ENCODE data around the gene CR2.

CR2 gene

DNA sequence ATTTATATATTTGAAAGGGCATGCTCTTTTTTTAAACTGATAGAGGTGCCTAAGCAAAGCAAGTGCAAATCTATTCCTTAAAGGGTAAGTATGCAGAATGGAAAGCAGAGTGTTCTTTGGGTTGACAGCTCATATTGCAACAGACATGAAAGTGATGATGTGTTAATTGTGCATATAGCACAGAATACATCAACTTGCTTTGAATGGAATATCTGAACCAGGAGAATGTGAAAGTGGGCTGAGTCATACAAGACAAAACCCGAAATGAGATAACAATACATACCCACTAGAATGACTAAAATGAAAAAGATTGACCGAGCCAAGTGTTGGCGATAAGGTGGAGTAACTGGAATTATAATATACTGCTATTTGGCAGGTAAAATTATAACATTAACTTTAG is 46.2 kb downstream of the CR2 start:
- peaks cover 74% of the 10 kb centered on the region for H3K27me3 ChIP-seq (ENCODE audit: insufficient read depth, poor library complexity, severe bottlenecking)
- no peak for ATAC-seq (ENCODE audit: low read depth)
- DNase-seq (ENCODE audit: low spot score): no peak
- no peak overlapping the region for H3K27ac ChIP-seq (ENCODE audit: poor library complexity, severe bottlenecking)
- no peak overlapping the region for H3K4me3 ChIP-seq (ENCODE audit: severe bottlenecking)
- H3K4me1 ChIP-seq (ENCODE audit: insufficient read depth, poor library complexity, severe bottlenecking): no peaks in the 10 kb centered on the region
- no peaks in the 10 kb centered on the region for H3K9me3 ChIP-seq (ENCODE audit: severe bottlenecking)
- TF ChIP-seq CTCF (IDR thresholded peaks at IDR 0.05; ENCODE audit: poor library complexity, severe bottlenecking): no peak
- H3K36me3 ChIP-seq (ENCODE audit: low read depth): no peaks in the 10 kb centered on the region

DNA sequence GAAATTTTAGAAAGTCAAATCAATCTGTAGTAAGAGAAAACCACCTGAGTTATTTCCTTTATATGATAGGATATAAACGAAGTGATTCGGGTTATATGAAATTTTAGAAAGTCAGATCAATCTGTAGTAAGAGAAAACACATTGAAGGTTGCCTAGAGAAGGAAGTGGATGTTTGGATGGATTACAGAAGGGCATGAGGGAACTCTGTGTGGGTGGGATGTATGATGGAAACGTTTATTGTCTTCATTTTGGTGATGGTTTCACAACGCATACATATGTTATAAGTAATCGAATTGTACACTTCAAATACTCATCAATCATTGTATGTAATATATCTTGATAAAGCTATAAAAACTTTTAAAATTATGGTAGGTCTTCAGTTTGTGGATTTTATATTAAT is 46.9 kb downstream of the CR2 start:
- H3K27me3 ChIP-seq (ENCODE audit: insufficient read depth, poor library complexity, severe bottlenecking): peaks cover 66% of the 10 kb centered on the region
- H3K27ac ChIP-seq (ENCODE audit: poor library complexity, severe bottlenecking): no peak overlapping the region
- no peak for DNase-seq (ENCODE audit: low spot score)
- no peak overlapping the region for H3K4me3 ChIP-seq (ENCODE audit: severe bottlenecking)
- no peak for TF ChIP-seq CTCF (IDR thresholded peaks at IDR 0.05; ENCODE audit: poor library complexity, severe bottlenecking)
- no peak for ATAC-seq (ENCODE audit: low read depth)
- no peaks in the 10 kb centered on the region for H3K36me3 ChIP-seq (ENCODE audit: low read depth)
- H3K4me1 ChIP-seq (ENCODE audit: insufficient read depth, poor library complexity, severe bottlenecking): no peaks in the 10 kb centered on the region
- no peaks in the 10 kb centered on the region for H3K9me3 ChIP-seq (ENCODE audit: severe bottlenecking)

GRCh38 chr1:207502726-207503125 is 48.6 kb downstream of the CR2 start:
- Histone ChIP-seq H3K4me1 (ENCODE audit: insufficient read depth, poor library complexity, severe bottlenecking) (no peaks in the 10 kb centered on the region), H3K27ac (ENCODE audit: poor library complexity, severe bottlenecking) (no peak overlapping the region), H3K9me3 (ENCODE audit: severe bottlenecking) (no peaks in the 10 kb centered on the region), H3K27me3 (ENCODE audit: insufficient read depth, poor library complexity, severe bottlenecking) (peaks cover 50% of the 10 kb centered on the region), H3K4me3 (ENCODE audit: severe bottlenecking) (no peak overlapping the region), H3K36me3 (ENCODE audit: low read depth) (no peaks in the 10 kb centered on the region)
- no peak for TF ChIP-seq CTCF (IDR thresholded peaks at IDR 0.05; ENCODE audit: poor library complexity, severe bottlenecking)
- ATAC-seq (ENCODE audit: low read depth): no peak
- no peak for DNase-seq (ENCODE audit: low spot score)

DNA sequence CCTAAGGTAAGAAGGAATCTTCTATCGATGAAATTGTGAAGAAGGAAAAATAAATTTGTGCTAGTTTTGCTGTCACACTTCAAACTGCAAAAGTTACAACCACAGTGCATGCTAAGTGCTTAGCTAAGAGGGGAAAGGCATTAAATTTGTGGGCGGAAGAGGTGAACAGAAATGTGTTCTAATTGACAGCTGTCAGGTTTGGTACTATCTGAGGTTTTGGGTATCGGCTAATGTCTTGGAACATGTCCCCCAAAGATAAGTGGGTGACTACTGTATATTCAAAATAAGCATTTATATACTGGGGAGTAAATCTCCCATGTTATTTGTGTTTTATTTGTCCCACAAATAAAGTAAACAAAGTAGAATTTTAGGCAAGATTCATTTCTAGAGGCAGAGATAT is 49.8 kb downstream of the CR2 start:
- Histone ChIP-seq H3K27me3 (ENCODE audit: insufficient read depth, poor library complexity, severe bottlenecking) (peaks cover 40% of the 10 kb centered on the region), H3K27ac (ENCODE audit: poor library complexity, severe bottlenecking) (no peak overlapping the region), H3K4me1 (ENCODE audit: insufficient read depth, poor library complexity, severe bottlenecking) (no peaks in the 10 kb centered on the region), H3K4me3 (ENCODE audit: severe bottlenecking) (no peak overlapping the region), H3K36me3 (ENCODE audit: low read depth) (no peaks in the 10 kb centered on the region), H3K9me3 (ENCODE audit: severe bottlenecking) (no peaks in the 10 kb centered on the region)
- DNase-seq (ENCODE audit: low spot score): no peak
- no peak for ATAC-seq (ENCODE audit: low read depth)
- no peak for TF ChIP-seq CTCF (IDR thresholded peaks at IDR 0.05; ENCODE audit: poor library complexity, severe bottlenecking)

DNA sequence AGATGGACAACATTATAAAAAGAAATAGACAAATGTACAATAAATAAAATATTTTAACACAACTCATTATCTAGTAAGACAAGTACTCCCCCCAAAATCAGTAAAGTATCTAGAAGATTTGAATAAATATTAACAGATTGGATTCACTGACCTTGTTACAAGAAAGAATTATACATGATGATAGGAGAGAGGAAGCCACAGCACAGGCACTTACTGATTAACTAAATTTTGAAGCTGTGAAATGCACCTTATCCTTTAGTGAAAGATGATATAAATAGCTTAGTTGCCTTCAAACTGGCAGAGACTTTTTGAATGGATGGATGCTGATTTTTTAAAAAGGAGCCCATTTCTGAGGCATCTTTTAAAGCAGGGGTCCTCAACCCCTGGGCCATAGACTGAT is 50.3 kb downstream of the CR2 start:
- Histone ChIP-seq H3K9me3 (ENCODE audit: severe bottlenecking) (no peaks in the 10 kb centered on the region), H3K27me3 (ENCODE audit: insufficient read depth, poor library complexity, severe bottlenecking) (peaks cover 35% of the 10 kb centered on the region), H3K4me1 (ENCODE audit: insufficient read depth, poor library complexity, severe bottlenecking) (no peaks in the 10 kb centered on the region), H3K27ac (ENCODE audit: poor library complexity, severe bottlenecking) (no peak overlapping the region), H3K36me3 (ENCODE audit: low read depth) (no peaks in the 10 kb centered on the region), H3K4me3 (ENCODE audit: severe bottlenecking) (no peak overlapping the region)
- ATAC-seq (ENCODE audit: low read depth) (no peak), DNase-seq (ENCODE audit: low spot score) (no peak)
- TF ChIP-seq CTCF (IDR thresholded peaks at IDR 0.05; ENCODE audit: poor library complexity, severe bottlenecking): no peak
